ENCODE data around the gene KEL. TPM values are rescaled to one million over a fixed set of nuclear protein-coding genes. Genes with fewer than 3 reads are reported as not detected.

The KEL gene
- total RNA-seq, 1 experiment from 2014 or later: not detected

DNA sequence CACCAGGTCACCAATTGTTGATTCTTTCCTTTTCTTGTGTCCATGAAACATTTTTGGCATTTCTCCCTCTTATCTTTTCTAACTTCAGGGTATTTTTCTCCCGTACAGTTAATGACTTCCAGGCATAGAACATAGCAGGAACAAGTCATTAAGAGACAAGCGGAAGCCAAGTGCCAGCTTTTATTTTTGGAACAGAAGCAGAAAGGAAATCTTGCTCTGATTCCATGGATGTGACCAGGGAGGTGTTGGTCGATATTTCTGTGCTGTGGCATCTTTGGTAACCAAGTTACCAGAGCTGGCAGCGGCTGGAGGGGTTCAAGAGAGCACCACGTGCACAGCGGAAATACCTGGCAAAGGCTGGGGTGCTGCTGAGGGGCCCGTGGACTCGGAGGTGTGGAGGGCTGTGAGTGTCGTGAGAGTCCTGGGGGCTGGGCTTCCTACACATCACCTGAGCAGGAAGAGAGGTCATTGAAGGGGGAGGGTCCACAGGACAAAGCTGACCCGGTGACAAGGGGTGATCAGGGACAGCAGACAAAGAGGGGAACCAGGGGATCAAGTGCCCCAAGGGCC lies 21.1 kb downstream of the KEL start:
- Histone ChIP-seq H3K4me1 (ENCODE audit: low read length) (no peaks in the 10 kb centered on the region), H3K9ac (ENCODE audit: low read length) (no peak overlapping the region), H3K27ac (ENCODE audit: low read length) (no peak overlapping the region), H4K20me1 (ENCODE audit: insufficient read depth, low read depth, low read length) (no peaks in the 10 kb centered on the region), H3K36me3 (ENCODE audit: insufficient read depth, low read length) (no peaks in the 10 kb centered on the region), H3K27me3 (ENCODE audit: low read length) (no peaks in the 10 kb centered on the region), H3K9me3 (ENCODE audit: low read length) (no peaks in the 10 kb centered on the region), H2AFZ (ENCODE audit: low read length) (no peak overlapping the region), H3K9me2 (replicated peaks; ENCODE audit: insufficient read depth, low read length) (no peaks in the 10 kb centered on the region), H3K4me2 (ENCODE audit: low read depth, low read length, poor library complexity, severe bottlenecking) (no peak overlapping the region), H3K4me3 (ENCODE audit: low read length) (no peak overlapping the region), H3K79me2 (ENCODE audit: low read length) (no peaks in the 10 kb centered on the region)
- DNase-seq: no peak

DNA sequence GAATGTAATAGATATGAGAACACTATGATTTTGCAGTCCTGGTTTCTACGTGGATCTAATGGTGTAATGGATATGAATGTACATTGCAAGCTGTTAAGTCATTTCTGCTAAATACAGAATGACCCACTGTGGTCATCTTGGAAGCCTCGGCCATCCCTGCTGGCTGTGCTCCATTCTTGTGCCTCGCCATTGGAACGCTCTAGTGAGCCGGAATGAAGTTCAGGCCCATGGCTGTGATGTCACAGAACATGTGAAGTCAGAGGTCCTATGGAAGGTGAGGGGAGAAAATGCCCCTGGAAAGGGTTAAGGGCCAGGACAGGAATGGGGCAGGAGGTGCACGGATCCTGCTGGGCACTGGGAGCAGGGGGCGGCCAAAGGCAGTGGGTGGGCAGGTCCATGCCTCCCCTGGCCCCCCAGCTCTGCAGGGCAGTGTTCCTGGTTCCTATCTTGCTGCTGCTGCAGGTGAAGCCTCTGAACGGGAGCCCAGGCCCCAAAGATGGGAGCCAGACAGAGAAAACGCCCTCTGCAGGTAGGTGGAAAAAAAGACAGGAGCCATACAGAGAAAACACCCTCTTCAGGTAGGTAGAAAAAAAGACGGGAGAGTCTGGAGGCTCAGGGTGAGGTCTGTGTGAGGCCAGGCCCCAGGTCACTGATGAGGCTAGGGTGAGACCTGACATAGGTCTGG lies 22.8 kb downstream of the KEL start, which contains the start of gene LLCFC1:
LLCFC1 (plus strand) TSS at position 259 of the 685 bp plus-strand sequence; CDS start at position 397, 138 bp downstream.
- Histone ChIP-seq H2AFZ (ENCODE audit: low read length) (no peak within 1 kb of the TSS), H3K4me3 (ENCODE audit: low read length) (no peak within 1 kb of the TSS), H3K9me3 (ENCODE audit: low read length) (no peaks in the 10 kb centered on the region), H3K36me3 (ENCODE audit: insufficient read depth, low read length) (no peaks in the 10 kb centered on the region), H3K4me2 (ENCODE audit: low read depth, low read length, poor library complexity, severe bottlenecking) (no peak within 1 kb of the TSS), H3K27ac (ENCODE audit: low read length) (no peak within 1 kb of the TSS), H3K9me2 (replicated peaks; ENCODE audit: insufficient read depth, low read length) (no peaks in the 10 kb centered on the region), H3K9ac (ENCODE audit: low read length) (no peak within 1 kb of the TSS), H3K27me3 (ENCODE audit: low read length) (no peaks in the 10 kb centered on the region), H4K20me1 (ENCODE audit: insufficient read depth, low read depth, low read length) (no peaks in the 10 kb centered on the region), H3K4me1 (ENCODE audit: low read length) (no peaks in the 10 kb centered on the region), H3K79me2 (ENCODE audit: low read length) (no peaks in the 10 kb centered on the region)
- DNase-seq: peak; percentile 81

DNA sequence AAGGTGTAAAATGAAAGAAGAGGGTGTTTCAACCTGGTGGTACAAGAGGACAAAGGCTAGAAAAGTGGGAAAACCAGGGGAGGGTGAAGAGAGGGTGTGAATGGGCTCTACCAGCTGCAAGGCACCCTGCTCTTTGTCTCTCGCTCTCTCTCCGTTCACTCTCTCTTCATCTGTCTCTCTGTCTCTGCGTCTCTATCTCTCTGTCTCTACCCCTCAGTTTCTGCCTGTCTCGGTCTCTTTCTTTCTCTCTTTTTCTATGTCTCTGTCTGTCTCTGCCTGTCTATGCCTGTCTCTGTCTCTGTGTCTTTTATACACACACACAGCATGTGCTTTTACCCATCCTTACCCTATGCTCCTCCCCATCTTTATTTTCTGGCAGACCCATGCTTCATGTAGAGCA lies 23.6 kb downstream of the KEL start:
- no peaks in the 10 kb centered on the region for H3K27me3 ChIP-seq (ENCODE audit: low read length)
- H3K4me3 ChIP-seq (ENCODE audit: low read length): no peak overlapping the region
- no peaks in the 10 kb centered on the region for H3K9me2 ChIP-seq (replicated peaks; ENCODE audit: insufficient read depth, low read length)
- no peak overlapping the region for H2AFZ ChIP-seq (ENCODE audit: low read length)
- H3K36me3 ChIP-seq (ENCODE audit: insufficient read depth, low read length): no peaks in the 10 kb centered on the region
- H3K9ac ChIP-seq (ENCODE audit: low read length): no peak overlapping the region
- no peak for DNase-seq
- no peak overlapping the region for H3K4me2 ChIP-seq (ENCODE audit: low read depth, low read length, poor library complexity, severe bottlenecking)
- H3K4me1 ChIP-seq (ENCODE audit: low read length): no peaks in the 10 kb centered on the region
- no peaks in the 10 kb centered on the region for H3K9me3 ChIP-seq (ENCODE audit: low read length)
- no peaks in the 10 kb centered on the region for H3K79me2 ChIP-seq (ENCODE audit: low read length)
- H3K27ac ChIP-seq (ENCODE audit: low read length): no peak overlapping the region
- no peaks in the 10 kb centered on the region for H4K20me1 ChIP-seq (ENCODE audit: insufficient read depth, low read depth, low read length)

DNA sequence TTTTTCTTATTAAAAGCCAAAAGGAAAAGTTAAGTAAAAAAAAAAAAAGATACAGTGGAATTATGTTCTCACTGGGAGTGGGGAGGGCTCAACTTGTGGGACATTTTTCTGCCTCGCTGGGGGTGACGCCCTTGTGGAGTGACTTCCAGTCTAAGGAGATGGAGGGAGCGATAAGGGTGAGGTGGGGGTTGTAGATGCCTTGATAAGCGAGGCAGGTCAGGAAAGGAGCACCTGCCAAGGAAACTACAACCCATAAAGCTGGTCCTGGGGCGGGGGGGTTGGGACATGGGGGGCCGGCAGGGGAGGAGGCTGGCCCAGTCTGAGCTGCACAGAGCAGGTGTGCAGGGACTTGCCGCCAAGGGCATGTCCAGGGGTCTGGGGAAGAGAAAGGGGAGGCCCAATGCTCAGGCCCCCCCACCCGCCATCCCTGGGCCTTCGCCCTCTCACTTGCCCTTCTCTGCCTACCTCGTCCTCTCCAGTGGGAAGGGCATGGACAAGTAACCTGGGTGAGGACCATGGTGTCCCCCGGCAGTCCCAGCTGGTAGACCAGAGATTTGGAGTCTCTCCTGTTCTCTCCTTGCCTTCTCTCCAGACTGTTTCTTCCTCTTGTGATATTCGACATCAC lies 26.1 kb downstream of the KEL start:
- Histone ChIP-seq H3K79me2 (ENCODE audit: low read length) (no peaks in the 10 kb centered on the region), H2AFZ (ENCODE audit: low read length) (no peak overlapping the region), H3K27me3 (ENCODE audit: low read length) (no peaks in the 10 kb centered on the region), H3K9ac (ENCODE audit: low read length) (no peak overlapping the region), H3K27ac (ENCODE audit: low read length) (no peak overlapping the region), H3K4me3 (ENCODE audit: low read length) (no peak overlapping the region), H3K4me1 (ENCODE audit: low read length) (no peaks in the 10 kb centered on the region), H3K9me3 (ENCODE audit: low read length) (no peaks in the 10 kb centered on the region), H4K20me1 (ENCODE audit: insufficient read depth, low read depth, low read length) (no peaks in the 10 kb centered on the region), H3K4me2 (ENCODE audit: low read depth, low read length, poor library complexity, severe bottlenecking) (no peak overlapping the region), H3K36me3 (ENCODE audit: insufficient read depth, low read length) (no peaks in the 10 kb centered on the region), H3K9me2 (replicated peaks; ENCODE audit: insufficient read depth, low read length) (no peaks in the 10 kb centered on the region)
- DNase-seq: no peak

DNA sequence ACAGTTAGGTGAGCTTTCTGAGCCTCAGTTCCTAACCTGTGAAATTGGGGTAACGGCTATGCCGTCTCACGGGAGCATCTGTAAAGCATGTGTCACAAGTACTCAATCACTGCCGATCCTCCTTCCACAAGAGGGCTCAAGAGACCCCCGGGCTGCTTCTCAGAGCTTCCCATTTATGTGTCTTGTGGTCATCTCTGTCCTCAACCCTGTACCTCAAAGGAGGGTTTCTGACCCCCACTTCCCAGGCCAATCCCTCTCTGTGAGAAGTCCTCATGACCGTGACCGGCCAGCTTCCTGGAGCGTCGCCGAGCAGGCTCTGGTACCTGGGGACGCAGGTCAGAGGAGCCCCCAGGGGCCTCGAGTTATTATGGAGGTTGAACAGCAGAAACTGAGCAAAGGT lies 28.1 kb downstream of the KEL start:
- H3K79me2 ChIP-seq (ENCODE audit: low read length): no peaks in the 10 kb centered on the region
- no peak overlapping the region for H3K27ac ChIP-seq (ENCODE audit: low read length)
- no peaks in the 10 kb centered on the region for H3K27me3 ChIP-seq (ENCODE audit: low read length)
- no peak overlapping the region for H3K4me3 ChIP-seq (ENCODE audit: low read length)
- H3K9me3 ChIP-seq (ENCODE audit: low read length): no peaks in the 10 kb centered on the region
- no peak for DNase-seq
- no peak overlapping the region for H3K4me2 ChIP-seq (ENCODE audit: low read depth, low read length, poor library complexity, severe bottlenecking)
- H3K4me1 ChIP-seq (ENCODE audit: low read length): no peaks in the 10 kb centered on the region
- no peak overlapping the region for H3K9ac ChIP-seq (ENCODE audit: low read length)
- H4K20me1 ChIP-seq (ENCODE audit: insufficient read depth, low read depth, low read length): no peaks in the 10 kb centered on the region
- no peaks in the 10 kb centered on the region for H3K9me2 ChIP-seq (replicated peaks; ENCODE audit: insufficient read depth, low read length)
- no peak overlapping the region for H2AFZ ChIP-seq (ENCODE audit: low read length)
- H3K36me3 ChIP-seq (ENCODE audit: insufficient read depth, low read length): no peaks in the 10 kb centered on the region

DNA sequence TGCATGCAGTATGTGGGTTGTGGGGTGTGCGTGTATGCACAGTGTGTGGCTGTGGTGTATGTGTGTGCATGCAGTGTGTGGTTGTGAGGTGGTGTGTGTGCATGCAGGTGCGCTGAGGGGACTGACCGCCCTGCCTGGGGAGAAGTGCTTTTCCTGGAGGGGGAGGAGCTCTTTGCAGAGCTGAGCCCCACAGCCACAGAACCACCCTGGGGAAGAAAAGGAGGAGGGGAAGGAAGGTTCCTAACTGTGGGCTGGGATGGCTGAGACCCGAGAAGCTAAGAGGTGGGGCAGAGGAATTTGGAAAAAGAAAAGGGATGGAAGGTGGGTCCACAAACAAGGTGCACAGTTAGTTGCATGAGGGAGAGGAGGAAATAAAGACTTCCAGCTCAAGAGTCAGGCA lies 28.5 kb downstream of the KEL start, which contains the start of gene TRPV5:
TRPV5 (minus strand) TSS at position 123 of the 400 bp plus-strand sequence. CDS start 287 bp downstream, outside the sequence.
- no peaks in the 10 kb centered on the region for H3K9me2 ChIP-seq (replicated peaks; ENCODE audit: insufficient read depth, low read length)
- H3K27me3 ChIP-seq (ENCODE audit: low read length): no peaks in the 10 kb centered on the region
- no peaks in the 10 kb centered on the region for H3K79me2 ChIP-seq (ENCODE audit: low read length)
- no peak within 1 kb of the TSS for H3K4me2 ChIP-seq (ENCODE audit: low read depth, low read length, poor library complexity, severe bottlenecking)
- no peaks in the 10 kb centered on the region for H4K20me1 ChIP-seq (ENCODE audit: insufficient read depth, low read depth, low read length)
- H3K9ac ChIP-seq (ENCODE audit: low read length): no peak within 1 kb of the TSS
- H3K36me3 ChIP-seq (ENCODE audit: insufficient read depth, low read length): no peaks in the 10 kb centered on the region
- H3K27ac ChIP-seq (ENCODE audit: low read length): no peak within 1 kb of the TSS
- H3K4me3 ChIP-seq (ENCODE audit: low read length): no peak within 1 kb of the TSS
- no peaks in the 10 kb centered on the region for H3K9me3 ChIP-seq (ENCODE audit: low read length)
- no peak for DNase-seq
- H3K4me1 ChIP-seq (ENCODE audit: low read length): no peaks in the 10 kb centered on the region
- H2AFZ ChIP-seq (ENCODE audit: low read length): no peak within 1 kb of the TSS

DNA sequence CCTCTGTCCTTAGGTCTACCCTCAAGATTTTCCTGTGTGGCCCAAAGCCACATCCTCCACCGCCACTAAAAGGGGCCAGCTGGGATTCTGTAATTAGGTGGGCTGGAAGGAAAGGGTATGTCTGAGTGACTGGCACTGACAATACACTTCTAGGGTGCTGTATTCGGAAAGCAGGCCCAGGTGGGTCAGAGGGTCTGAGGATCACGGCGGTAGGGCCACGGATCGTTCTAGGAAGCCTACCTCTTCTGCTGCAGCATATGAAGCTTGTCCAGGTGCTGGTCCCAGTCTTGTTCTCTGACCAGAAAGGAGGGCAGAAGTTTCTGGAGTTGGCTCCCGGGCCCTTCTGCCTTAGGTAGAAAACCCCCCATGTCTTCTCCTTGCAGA lies 29.1 kb downstream of the KEL start:
- Histone ChIP-seq H3K9ac (ENCODE audit: low read length) (no peak overlapping the region), H3K4me1 (ENCODE audit: low read length) (no peaks in the 10 kb centered on the region; the same call in 1 of the 2 replicates), H3K4me2 (ENCODE audit: low read depth, low read length, poor library complexity, severe bottlenecking) (no peak overlapping the region), H3K36me3 (ENCODE audit: insufficient read depth, low read length) (no peaks in the 10 kb centered on the region), H2AFZ (ENCODE audit: low read length) (no peak overlapping the region), H3K27ac (ENCODE audit: low read length) (no peak overlapping the region), H3K79me2 (ENCODE audit: low read length) (no peaks in the 10 kb centered on the region), H3K4me3 (ENCODE audit: low read length) (no peak overlapping the region), H3K27me3 (ENCODE audit: low read length) (no peaks in the 10 kb centered on the region), H3K9me2 (replicated peaks; ENCODE audit: insufficient read depth, low read length) (no peaks in the 10 kb centered on the region), H3K9me3 (ENCODE audit: low read length) (no peaks in the 10 kb centered on the region), H4K20me1 (ENCODE audit: insufficient read depth, low read depth, low read length) (no peaks in the 10 kb centered on the region)
- DNase-seq: no peak

DNA sequence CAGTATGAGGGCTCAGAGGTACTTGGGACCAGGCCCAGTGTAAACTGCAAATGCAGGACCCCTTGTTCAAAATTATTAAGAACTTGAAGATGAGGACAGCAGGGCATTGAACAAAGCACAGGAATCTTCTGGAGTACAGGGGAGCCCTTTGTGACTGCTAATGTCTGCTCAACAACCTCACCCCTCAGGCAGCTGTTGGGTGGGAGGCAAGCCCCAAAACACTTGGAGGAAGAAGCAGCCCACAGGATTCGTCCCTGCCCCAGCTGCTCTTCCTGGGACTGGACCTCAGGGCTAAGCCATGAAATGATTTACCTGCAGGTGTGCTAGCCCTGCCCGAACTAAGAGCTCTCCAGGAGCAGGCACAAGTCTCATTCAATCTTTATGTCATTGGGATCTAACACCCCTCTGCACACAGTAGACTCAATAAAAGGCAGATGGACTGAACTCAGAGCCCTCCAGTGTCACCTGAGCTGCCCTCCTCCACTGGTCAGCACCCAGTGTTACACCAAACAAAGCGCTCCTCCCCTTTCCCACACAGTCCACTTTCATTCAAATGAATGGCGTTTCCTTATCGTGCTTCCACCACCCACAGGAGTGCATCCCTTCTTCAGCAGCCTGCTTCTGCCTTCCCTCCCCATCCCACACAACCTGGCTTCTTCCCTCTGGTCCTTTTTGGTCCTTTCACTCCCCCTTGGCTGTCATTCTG lies 29.6 kb downstream of the KEL start:
- H3K4me2 ChIP-seq (ENCODE audit: low read depth, low read length, poor library complexity, severe bottlenecking): no peak overlapping the region
- no peak overlapping the region for H3K27ac ChIP-seq (ENCODE audit: low read length)
- H3K9me2 ChIP-seq (replicated peaks; ENCODE audit: insufficient read depth, low read length): no peaks in the 10 kb centered on the region
- no peaks in the 10 kb centered on the region for H3K79me2 ChIP-seq (ENCODE audit: low read length)
- no peaks in the 10 kb centered on the region for H4K20me1 ChIP-seq (ENCODE audit: insufficient read depth, low read depth, low read length)
- H3K9me3 ChIP-seq (ENCODE audit: low read length): no peaks in the 10 kb centered on the region
- H2AFZ ChIP-seq (ENCODE audit: low read length): no peak overlapping the region
- H3K4me3 ChIP-seq (ENCODE audit: low read length): no peak overlapping the region
- no peaks in the 10 kb centered on the region for H3K27me3 ChIP-seq (ENCODE audit: low read length)
- H3K36me3 ChIP-seq (ENCODE audit: insufficient read depth, low read length): no peaks in the 10 kb centered on the region
- no peak for DNase-seq
- H3K9ac ChIP-seq (ENCODE audit: low read length): no peak overlapping the region
- H3K4me1 ChIP-seq (ENCODE audit: low read length): peaks cover 3% of the 10 kb centered on the region
